ENCODE results near the gene ADAM12.

DNA sequence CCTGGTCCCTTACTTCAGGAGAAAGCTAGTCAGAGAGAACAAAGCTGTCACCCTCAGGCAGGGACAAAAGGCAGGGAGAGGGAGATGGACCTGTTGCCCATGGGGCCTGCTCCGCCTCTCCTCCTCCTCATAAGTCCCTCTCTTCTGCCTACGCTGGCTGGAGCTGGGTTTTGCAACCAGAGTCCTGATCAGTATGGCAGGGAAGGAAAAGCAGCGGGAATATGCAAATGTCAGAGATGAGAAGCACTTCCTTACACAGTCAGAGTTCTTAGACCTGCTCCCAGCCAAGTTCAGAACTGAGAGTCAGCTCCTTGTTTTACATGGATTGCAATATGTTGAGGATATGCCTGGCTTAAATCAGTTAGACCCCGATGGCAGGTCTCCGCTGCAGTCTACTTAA, 231.1 kb downstream of the ADAM12 start:
- TF ChIP-seq, protein P1, sequence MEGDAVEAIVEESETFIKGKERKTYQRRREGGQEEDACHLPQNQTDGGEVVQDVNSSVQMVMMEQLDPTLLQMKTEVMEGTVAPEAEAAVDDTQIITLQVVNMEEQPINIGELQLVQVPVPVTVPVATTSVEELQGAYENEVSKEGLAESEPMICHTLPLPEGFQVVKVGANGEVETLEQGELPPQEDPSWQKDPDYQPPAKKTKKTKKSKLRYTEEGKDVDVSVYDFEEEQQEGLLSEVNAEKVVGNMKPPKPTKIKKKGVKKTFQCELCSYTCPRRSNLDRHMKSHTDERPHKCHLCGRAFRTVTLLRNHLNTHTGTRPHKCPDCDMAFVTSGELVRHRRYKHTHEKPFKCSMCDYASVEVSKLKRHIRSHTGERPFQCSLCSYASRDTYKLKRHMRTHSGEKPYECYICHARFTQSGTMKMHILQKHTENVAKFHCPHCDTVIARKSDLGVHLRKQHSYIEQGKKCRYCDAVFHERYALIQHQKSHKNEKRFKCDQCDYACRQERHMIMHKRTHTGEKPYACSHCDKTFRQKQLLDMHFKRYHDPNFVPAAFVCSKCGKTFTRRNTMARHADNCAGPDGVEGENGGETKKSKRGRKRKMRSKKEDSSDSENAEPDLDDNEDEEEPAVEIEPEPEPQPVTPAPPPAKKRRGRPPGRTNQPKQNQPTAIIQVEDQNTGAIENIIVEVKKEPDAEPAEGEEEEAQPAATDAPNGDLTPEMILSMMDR (conservative IDR thresholded peaks at IDR 0.05): no peak
- no peak for TF ChIP-seq EZH2 (IDR thresholded peaks at IDR 0.05; ENCODE audit: low read depth)
